GM12875 (cell line): ENCODE measurements around the gene RNASEH2A.

ENCODE experiments used
- H3K4me3 ChIP-seq: one replicate; pipeline ENCODE4 v1.5.1; 2011; ENCODE audit warnings: low read depth, low read length, control low read depth
- TF ChIP-seq, protein P1 (sequence below): IDR thresholded peaks from 2 replicates; pipeline ENCODE4 v1.5.1; 2011; ENCODE audit warnings: low read depth, mild to moderate bottlenecking, control low read depth, inconsistent platforms, low read length, moderate library complexity, borderline replicate concordance; ENCODE audit not compliant: insufficient read depth

RNASEH2A gene

DNA sequence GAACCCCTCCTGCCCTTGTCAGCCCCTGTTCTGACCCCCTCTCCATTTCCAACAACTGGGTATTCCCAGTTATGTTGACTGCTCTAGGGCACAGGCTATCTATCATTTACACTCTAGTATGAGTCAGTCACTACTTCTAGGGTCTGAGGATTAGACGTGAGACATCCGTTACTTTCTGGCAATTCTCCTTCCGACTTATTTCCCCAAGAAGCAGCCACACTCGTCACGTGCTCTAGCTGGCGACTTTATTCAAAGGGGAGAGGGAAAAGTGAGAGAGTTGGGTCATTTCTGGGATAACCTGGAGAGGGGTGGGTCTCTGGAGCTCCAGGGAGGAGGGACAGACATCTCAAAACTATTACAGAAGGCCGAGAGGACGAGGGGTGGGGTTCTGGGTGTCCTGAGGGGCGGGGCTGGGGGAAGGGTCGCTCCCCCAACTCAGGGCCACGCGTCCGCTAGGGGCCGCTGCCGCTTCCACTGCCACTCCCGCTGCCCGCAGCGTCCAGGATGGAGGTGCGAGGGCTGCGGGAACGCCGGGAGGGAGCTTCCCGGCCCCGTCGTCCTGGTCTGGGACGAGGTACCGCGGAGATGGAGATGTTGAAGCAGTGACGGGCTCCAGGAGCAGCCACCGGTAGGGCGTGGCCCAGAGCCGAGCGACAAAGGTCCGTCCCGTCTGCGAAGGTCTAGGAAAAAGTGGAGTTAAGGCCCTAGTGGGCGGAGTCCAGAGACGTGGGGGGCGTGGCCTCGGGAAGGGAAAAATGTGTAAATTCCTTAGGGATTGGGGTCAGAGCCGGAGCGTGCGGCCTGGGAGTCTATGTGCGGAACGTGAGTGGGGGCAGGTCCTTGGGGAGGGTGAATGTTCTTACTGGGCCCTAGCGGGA, 19.1 kb downstream of the RNASEH2A start:
- H3K4me3 ChIP-seq: no peak overlapping the region
- TF ChIP-seq, protein P1, sequence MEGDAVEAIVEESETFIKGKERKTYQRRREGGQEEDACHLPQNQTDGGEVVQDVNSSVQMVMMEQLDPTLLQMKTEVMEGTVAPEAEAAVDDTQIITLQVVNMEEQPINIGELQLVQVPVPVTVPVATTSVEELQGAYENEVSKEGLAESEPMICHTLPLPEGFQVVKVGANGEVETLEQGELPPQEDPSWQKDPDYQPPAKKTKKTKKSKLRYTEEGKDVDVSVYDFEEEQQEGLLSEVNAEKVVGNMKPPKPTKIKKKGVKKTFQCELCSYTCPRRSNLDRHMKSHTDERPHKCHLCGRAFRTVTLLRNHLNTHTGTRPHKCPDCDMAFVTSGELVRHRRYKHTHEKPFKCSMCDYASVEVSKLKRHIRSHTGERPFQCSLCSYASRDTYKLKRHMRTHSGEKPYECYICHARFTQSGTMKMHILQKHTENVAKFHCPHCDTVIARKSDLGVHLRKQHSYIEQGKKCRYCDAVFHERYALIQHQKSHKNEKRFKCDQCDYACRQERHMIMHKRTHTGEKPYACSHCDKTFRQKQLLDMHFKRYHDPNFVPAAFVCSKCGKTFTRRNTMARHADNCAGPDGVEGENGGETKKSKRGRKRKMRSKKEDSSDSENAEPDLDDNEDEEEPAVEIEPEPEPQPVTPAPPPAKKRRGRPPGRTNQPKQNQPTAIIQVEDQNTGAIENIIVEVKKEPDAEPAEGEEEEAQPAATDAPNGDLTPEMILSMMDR: peak; percentile 45; the same call in 1 of the 2 replicates

DNA sequence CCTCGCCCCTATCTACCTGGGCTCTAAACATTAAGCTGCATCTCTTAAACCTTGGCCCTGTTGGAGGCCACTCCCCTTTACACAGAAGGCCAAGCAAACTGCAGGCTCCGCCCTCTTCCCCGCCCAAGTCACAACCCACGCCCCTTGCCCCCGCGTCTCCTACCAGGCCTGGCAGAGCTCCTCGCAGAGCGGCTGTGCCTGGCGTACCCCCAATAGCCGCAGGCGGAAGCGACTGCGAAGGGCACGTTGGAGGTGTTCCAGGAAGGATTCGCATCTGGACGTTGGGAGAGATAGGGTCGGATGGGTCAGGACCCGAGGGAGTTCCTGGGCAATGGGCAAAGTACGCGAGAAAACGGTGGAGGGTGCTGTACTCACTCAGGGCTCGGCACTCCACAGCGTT, 22.1 kb downstream of the RNASEH2A start:
- TF ChIP-seq, protein P1: no peak
- H3K4me3 ChIP-seq: no peak overlapping the region

DNA sequence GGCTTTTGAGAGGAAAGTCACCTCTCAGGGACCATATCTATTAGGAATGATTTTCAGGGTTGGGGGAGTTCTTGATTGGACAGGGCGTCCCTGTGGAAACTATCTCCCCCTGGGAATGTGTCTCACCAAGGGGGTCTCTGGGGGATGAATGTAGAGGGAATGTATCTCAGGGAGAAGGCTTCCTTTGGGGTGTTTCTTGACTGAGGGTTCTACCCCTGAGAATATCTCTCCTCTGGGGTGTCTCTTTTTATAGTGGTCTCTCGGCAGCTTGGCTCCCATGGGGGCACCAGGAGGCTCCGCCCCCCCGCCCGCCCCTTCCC, 27.0 kb downstream of the RNASEH2A start:
- TF ChIP-seq, protein P1: no peak
- no peak overlapping the region for H3K4me3 ChIP-seq

DNA sequence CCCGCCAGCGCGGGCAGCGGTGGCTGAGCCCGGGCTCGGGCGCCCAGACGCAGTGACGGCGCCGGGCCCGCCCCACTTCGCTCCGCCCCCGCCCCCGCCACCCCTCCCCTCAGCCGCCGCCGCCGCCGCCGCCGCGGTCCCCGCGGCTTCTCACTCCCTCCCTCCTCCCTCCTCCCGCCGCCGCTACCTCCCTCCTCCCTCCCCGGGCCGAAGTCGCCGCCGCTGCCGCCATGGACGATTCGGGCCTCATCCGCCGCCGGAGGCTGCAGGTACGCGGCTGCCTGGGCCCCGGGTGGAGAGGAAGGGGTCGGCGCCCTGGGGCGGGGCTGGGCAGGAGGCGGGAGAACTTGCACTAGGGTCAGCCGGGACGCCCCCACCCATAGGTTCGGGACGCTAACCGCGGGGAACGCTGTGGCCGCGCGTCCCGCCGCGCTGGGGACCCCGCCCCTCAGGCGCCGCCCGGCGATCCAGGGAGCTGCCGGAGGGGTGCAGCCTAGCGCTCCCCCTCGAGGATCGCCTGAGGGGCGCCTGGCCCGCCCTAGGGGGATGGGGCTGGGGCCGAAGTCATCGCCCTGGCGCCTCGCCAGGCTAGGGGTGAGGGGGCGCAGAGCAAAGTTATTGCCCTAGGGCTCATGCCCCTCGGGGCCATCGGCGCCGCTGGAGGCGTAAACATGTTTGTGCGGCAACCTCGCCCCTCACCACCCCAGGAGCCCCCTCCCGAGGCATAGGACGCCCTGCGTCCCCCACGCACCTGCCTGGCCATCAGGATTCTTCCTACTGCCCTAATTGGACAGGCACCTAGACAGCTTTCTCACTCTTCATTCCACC, 27.6 kb downstream of the RNASEH2A start:
- H3K4me3 ChIP-seq: peak overlapping the region; percentile 24
- TF ChIP-seq, protein P1: no peak

DNA sequence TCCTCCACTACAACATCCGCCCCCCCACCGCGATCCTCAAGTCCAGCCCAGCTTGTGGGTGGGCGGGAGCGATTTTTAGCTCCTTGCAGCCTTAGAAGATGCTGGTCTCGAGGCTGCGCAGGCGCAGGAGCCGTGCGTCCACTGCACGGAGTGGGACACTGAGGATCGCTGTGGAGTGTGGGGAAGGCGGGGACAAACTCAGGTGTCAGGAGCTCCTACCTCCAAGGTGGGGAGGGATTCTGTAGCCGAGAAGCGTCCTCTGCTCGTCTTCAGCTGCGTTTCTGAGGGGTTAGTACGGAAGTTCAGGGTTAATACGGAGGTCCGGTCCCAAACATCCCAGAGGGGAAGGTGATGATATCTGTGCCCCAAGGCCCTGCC, 28.2 kb downstream of the RNASEH2A start, which contains the start of gene RTBDN:
Gene RTBDN, minus strand, starts transcription at position 14 of the 378 bp plus-strand sequence. CDS start 4,600 bp downstream, outside the sequence.
- TF ChIP-seq, protein P1: no peak
- peak within 1 kb of the TSS; percentile 24 for H3K4me3 ChIP-seq

DNA sequence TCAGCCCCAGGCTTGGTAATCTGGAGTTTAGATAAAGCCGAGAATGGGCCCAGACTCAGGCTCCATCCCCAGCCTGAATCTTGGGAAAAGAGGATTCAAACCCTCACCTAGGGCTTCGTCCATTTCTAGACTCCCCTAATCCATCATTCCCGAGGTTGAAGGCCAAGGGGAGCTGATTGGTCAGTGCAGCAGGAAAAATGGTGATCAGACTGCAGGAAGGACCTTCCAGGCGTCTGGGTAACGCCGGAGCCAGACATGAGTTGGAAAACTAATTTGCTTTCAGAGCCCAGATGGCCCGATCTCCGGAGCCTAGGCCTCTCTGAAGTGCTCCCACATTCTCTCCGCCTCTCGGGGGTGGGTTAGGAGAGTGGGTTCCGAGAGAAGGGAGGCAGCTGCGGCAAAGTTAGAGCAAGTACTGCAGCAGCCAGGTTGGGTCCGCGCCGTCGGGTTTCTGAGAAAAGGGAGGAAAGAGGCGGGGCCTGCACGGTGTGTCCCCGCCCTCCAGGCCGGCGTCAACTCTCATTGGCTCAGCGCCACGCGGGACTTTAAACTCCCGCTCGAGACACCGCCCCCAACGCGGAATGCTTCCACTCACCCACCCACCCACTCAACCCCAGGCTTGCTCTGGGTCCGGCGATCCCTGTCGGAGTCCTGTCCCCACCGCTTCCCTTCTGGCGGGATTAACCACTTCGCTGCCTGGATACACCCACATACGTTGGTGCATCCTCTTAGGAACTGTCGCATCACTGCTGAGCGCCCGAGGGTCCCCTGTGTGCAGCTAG, 28.8 kb downstream of the RNASEH2A start:
- TF ChIP-seq, protein P1: no peak
- H3K4me3 ChIP-seq: no peak overlapping the region
